ENCODE measurements around the gene TAS2R10. TPM values are rescaled to one million over a fixed set of nuclear protein-coding genes. Genes with fewer than 3 reads are reported as not detected.
"Not testable (repeated sequence)": the region's sequence is repeated elsewhere in the genome, so short reads cannot be mapped to it uniquely, and the experiment has no call there.

Gene TAS2R10
- total RNA-seq: not detected

GRCh38 chr12:10826258-10826657, at the start of gene TAS2R10:
Gene TAS2R10, minus strand, starts transcription at chr12:10826358. Its CDS starts 89 bp downstream, at chr12:10826269.
- DNase-seq: no peak

GRCh38 chr12:10873378-10873777, 47.2 kb upstream of the TAS2R10 start:
- DNase-seq: no peak

GRCh38 chr12:10867381-10867780, 41.2 kb upstream of the TAS2R10 start:
- no peak for DNase-seq

- DNase-seq: no peak
Observed at GRCh38 chr12:10863512-10864218, 37.5 kb upstream of the TAS2R10 start.

GRCh38 chr12:10861366-10861765, 35.2 kb upstream of the TAS2R10 start:
- no peak for DNase-seq

- no peak for DNase-seq
Observed at GRCh38 chr12:10855807-10856206, 29.6 kb upstream of the TAS2R10 start.

GRCh38 chr12:10853776-10854175, 27.6 kb upstream of the TAS2R10 start:
- DNase-seq: no peak

GRCh38 chr12:10851243-10851858, 25.2 kb upstream of the TAS2R10 start:
- DNase-seq: no peak

- DNase-seq: no peak
Observed at GRCh38 chr12:10849425-10849878, 23.3 kb upstream of the TAS2R10 start, which contains the start of gene PRR4. Gene PRR4, minus strand, starts transcription at chr12:10849475. Its CDS starts 38 bp downstream, at chr12:10849437.

GRCh38 chr12:10847744-10848143, 21.6 kb upstream of the TAS2R10 start:
- no peak for DNase-seq

GRCh38 chr12:10842862-10843261, 16.7 kb upstream of the TAS2R10 start:
- no peak for DNase-seq

- no peak for DNase-seq
Observed at GRCh38 chr12:10838461-10838860, 12.3 kb upstream of the TAS2R10 start.

GRCh38 chr12:10829994-10830393, 3.8 kb upstream of the TAS2R10 start:
- no peak for DNase-seq

- DNase-seq: no peak
Observed at GRCh38 chr12:10824957-10825356, 1.2 kb downstream of the TAS2R10 start.

GRCh38 chr12:10811883-10812536, 14.1 kb downstream of the TAS2R10 start:
- no peak for DNase-seq

GRCh38 chr12:10810068-10810467, 16.1 kb downstream of the TAS2R10 start, which contains the start of gene TAS2R9:
Gene TAS2R9, minus strand, starts transcription at chr12:10810168. Its CDS starts 93 bp downstream, at chr12:10810075.
- DNase-seq: no peak

- no peak for DNase-seq
Observed at GRCh38 chr12:10807186-10807585, 19.0 kb downstream of the TAS2R10 start, which contains the start of gene TAS2R8. Gene TAS2R8, minus strand, starts transcription at chr12:10807286. Its CDS starts 306 bp downstream, at chr12:10806980.

GRCh38 chr12:10802587-10802986, 23.6 kb downstream of the TAS2R10 start, which contains the start of gene TAS2R7:
Gene TAS2R7, minus strand, starts transcription at chr12:10802627. Its CDS starts 57 bp downstream, at chr12:10802570.
- no peak for DNase-seq

- DNase-seq: no peak
Observed at GRCh38 chr12:10801741-10802140, 24.4 kb downstream of the TAS2R10 start.

GRCh38 chr12:10794222-10794621, 31.9 kb downstream of the TAS2R10 start:
- DNase-seq: no peak

GRCh38 chr12:10791769-10792168, 34.4 kb downstream of the TAS2R10 start:
- DNase-seq: not testable (repeated sequence)

- no peak for DNase-seq
Observed at GRCh38 chr12:10783252-10783651, 42.9 kb downstream of the TAS2R10 start.

- no peak for DNase-seq
Observed at GRCh38 chr12:10779103-10779502, 47.1 kb downstream of the TAS2R10 start.

All from effector CD4-positive, alpha-beta T cell (primary cell).